Endodermal cell (in vitro differentiated cells): ENCODE data around the gene ATAD3A. TPM values are rescaled to one million over a fixed set of nuclear protein-coding genes. Genes with fewer than 3 reads are reported as not detected.

Experiments used
- DNase-seq: peaks from one replicate; pipeline ENCODE4 v3.0.0-alpha.2; 2017
- H3K27ac ChIP-seq: 2 replicates; pipeline ENCODE4 v1.5.1; 2013; ENCODE audit warnings: mild to moderate bottlenecking, low read depth, low read length, moderate library complexity
- H3K27me3 ChIP-seq: 2 replicates; pipeline ENCODE4 v1.6.1; 2013; ENCODE audit warnings: mild to moderate bottlenecking, low read length, moderate library complexity; ENCODE audit not compliant: insufficient read depth, control insufficient read depth, poor library complexity, severe bottlenecking
- H3K36me3 ChIP-seq: 2 replicates; pipeline ENCODE4 v1.7.0; 2013; ENCODE audit warnings: mild to moderate bottlenecking, low read length, moderate library complexity; ENCODE audit not compliant: control insufficient read depth, insufficient read depth
- H3K4me1 ChIP-seq: one replicate; pipeline ENCODE4 v1.7.0; 2013; ENCODE audit warnings: low read length; ENCODE audit not compliant: control insufficient read depth, insufficient read depth
- H3K4me3 ChIP-seq: 2 replicates; pipeline ENCODE4 v1.5.1; 2013; ENCODE audit warnings: mild to moderate bottlenecking, low read length, moderate library complexity
- H3K9ac ChIP-seq: 2 replicates; pipeline ENCODE4 v1.6.1; 2013; ENCODE audit warnings: mild to moderate bottlenecking, low read length, moderate library complexity; ENCODE audit not compliant: poor library complexity, severe bottlenecking; ENCODE audit errors: extremely low read depth
- H3K9me3 ChIP-seq: 2 replicates; pipeline ENCODE4 v1.6.1; 2013; ENCODE audit warnings: mild to moderate bottlenecking, low read length, moderate library complexity; ENCODE audit not compliant: control insufficient read depth
- H3K27ac Mint-ChIP-seq: 2 replicates; pipeline ENCODE4 v1.8.0; 2020; ENCODE audit warnings: mixed read lengths
- H3K27me3 Mint-ChIP-seq: 2 replicates; pipeline ENCODE4 v1.8.0; 2021; ENCODE audit warnings: mild to moderate bottlenecking, mixed read lengths; ENCODE audit not compliant: insufficient read depth
- H3K36me3 Mint-ChIP-seq: 2 replicates; pipeline ENCODE4 v1.8.0; 2020; ENCODE audit warnings: low read depth, mixed read lengths
- H3K4me1 Mint-ChIP-seq: 2 replicates; pipeline ENCODE4 v1.8.0; 2020; ENCODE audit warnings: mixed read lengths
- H3K4me3 Mint-ChIP-seq: 2 replicates; pipeline ENCODE4 v1.8.0; 2020; ENCODE audit warnings: mild to moderate bottlenecking, moderate library complexity, mixed read lengths
- H3K9me3 Mint-ChIP-seq: 2 replicates; pipeline ENCODE4 v1.8.0; 2020; ENCODE audit warnings: mild to moderate bottlenecking, mixed read lengths
- WGBS, 2 experiments: methylation state at CpG; one replicate each; pipeline versions ENCODE4 v1.1.5 to v1.1.7; 2013; ENCODE audit warnings: missing lambda C conversion rate in 2 of 2, mixed read lengths in 1 of 2; ENCODE audit not compliant: insufficient coverage in 1 of 2, insufficient read length in 1 of 2; 5-methylcytosine and 5-hydroxymethylcytosine counted together
- total RNA-seq, 2 donors: library from RNA; stranded (reverse); fragmentation: NEBNext Ultra II Directional in 1 of 2; extraction: Animal tissue kit (Norgen Biotek cat#: 25700) in 1 of 2; gene quantifications; 2 replicates in 1 of 2; 3 replicates in 1 of 2; pipeline ENCODE4 v1.2.1, GENCODE V29; 2021
- TF ChIP-seq, protein P1 (sequence below): fragments of 200-600 bp; sonication (generic); conservative IDR thresholded peaks from 2 replicates; pipeline ENCODE4 v1.5.0; 2021; ENCODE audit warnings: antibody characterized with exemption, mild to moderate bottlenecking

ATAD3A gene
- total RNA-seq, 2 donors from 2014 or later = 42.8 to 47.6 TPM

DNA sequence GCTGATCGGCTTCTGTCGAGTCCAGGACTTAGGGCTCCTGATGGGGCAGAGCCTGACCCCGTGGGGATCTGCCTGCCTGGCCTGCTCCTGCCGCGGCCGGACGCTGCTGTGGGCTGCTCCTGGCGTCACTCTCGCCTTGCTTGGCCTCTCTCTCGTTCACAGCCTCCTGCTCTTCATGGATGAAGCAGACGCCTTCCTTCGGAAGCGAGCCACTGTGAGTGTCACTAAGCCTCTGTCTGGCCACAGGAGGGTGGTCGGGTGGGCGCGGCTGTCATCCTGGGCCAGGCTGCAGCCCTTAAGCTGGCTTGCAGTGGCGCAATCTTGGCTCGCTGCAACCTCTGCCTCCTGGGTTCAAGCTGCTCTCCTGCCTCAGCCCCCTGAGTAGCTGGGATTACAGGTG is 24.3 kb upstream of the ATAD3A start:
- Histone ChIP-seq H3K27ac (no peak overlapping the region), H3K36me3 (peaks cover 60% of the 10 kb centered on the region), H3K9me3 (peaks cover 13% of the 10 kb centered on the region), H3K9ac (no peak overlapping the region), H3K27me3 (no peaks in the 10 kb centered on the region), H3K4me1 (no peaks in the 10 kb centered on the region), H3K4me3 (no peak overlapping the region)
- WGBS, 2 experiments = 96 to 97% methylated on average over 14 to 18 of the region's 18 CpGs
- DNase-seq = no peak
- H3K27ac Mint-ChIP-seq = no peak overlapping the region
- H3K27me3 Mint-ChIP-seq = no peaks in the 10 kb centered on the region
- H3K36me3 Mint-ChIP-seq = peaks cover 48% of the 10 kb centered on the region
- TF ChIP-seq, protein P1, sequence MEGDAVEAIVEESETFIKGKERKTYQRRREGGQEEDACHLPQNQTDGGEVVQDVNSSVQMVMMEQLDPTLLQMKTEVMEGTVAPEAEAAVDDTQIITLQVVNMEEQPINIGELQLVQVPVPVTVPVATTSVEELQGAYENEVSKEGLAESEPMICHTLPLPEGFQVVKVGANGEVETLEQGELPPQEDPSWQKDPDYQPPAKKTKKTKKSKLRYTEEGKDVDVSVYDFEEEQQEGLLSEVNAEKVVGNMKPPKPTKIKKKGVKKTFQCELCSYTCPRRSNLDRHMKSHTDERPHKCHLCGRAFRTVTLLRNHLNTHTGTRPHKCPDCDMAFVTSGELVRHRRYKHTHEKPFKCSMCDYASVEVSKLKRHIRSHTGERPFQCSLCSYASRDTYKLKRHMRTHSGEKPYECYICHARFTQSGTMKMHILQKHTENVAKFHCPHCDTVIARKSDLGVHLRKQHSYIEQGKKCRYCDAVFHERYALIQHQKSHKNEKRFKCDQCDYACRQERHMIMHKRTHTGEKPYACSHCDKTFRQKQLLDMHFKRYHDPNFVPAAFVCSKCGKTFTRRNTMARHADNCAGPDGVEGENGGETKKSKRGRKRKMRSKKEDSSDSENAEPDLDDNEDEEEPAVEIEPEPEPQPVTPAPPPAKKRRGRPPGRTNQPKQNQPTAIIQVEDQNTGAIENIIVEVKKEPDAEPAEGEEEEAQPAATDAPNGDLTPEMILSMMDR = no peak
- peaks cover 13% of the 10 kb centered on the region for H3K9me3 Mint-ChIP-seq
- no peaks in the 10 kb centered on the region for H3K4me1 Mint-ChIP-seq
- H3K4me3 Mint-ChIP-seq = no peak overlapping the region

DNA sequence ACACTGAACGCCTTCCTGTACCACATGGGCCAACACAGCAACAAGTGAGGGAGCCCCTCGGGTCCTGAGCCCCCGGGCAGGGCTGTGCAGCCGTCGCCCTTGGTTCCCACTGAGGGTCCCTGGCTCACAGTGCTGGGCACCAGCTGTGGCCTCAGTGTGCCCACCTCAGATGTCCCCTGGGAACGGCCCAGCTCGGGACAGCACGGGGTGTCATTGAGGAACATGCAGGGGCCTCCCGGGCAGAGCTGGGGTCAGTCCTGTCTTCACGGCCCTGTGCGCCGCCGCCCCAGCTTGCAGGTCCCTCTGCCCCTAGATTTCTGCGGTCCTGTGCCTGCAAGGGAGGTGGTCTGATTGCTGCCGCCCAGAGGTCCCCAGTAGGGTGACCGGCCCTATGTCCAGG is 22.7 kb upstream of the ATAD3A start:
- peaks cover 57% of the 10 kb centered on the region for H3K36me3 Mint-ChIP-seq
- H3K4me1 Mint-ChIP-seq = no peaks in the 10 kb centered on the region
- H3K4me3 Mint-ChIP-seq = no peak overlapping the region
- no peak for DNase-seq
- Histone ChIP-seq H3K9ac (no peak overlapping the region), H3K4me3 (no peak overlapping the region), H3K27me3 (no peaks in the 10 kb centered on the region), H3K9me3 (peaks cover 13% of the 10 kb centered on the region), H3K36me3 (peaks cover 58% of the 10 kb centered on the region), H3K4me1 (no peaks in the 10 kb centered on the region), H3K27ac (no peak overlapping the region)
- TF ChIP-seq, protein P1 = no peak
- no peaks in the 10 kb centered on the region for H3K27me3 Mint-ChIP-seq
- 96 to 97% methylated on average over 15 to 16 of the region's 16 CpGs for WGBS, 2 experiments
- H3K27ac Mint-ChIP-seq = no peak overlapping the region
- peaks cover 18% of the 10 kb centered on the region for H3K9me3 Mint-ChIP-seq

DNA sequence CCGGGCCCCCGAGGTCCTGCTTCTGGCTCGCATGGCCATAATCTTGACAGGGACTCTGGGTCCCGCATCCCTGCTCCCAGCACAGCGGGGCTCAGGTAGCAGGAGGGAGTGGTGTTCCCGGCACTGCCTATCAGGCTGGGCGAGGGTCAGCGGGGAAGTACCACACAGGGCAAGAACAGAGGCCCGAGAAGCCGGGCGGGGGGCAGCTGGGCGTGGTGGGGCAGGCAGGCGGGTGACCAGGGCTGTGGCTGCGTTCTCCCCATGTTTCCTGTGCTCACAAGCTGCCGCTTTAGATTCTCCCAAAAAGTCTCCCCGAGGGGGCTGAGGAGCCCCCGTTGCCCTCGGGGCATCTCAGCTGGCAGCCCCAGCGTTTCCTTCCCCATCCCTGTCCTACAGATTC is 22.1 kb upstream of the ATAD3A start:
- WGBS, 2 experiments = 92 to 96% methylated on average over 11 to 19 of the region's 19 CpGs
- DNase-seq = no peak
- Histone ChIP-seq H3K9me3 (peaks cover 13% of the 10 kb centered on the region), H3K36me3 (peaks cover 58% of the 10 kb centered on the region), H3K4me3 (no peak overlapping the region), H3K27me3 (no peaks in the 10 kb centered on the region), H3K9ac (no peak overlapping the region), H3K4me1 (no peaks in the 10 kb centered on the region), H3K27ac (no peak overlapping the region)
- no peak overlapping the region for H3K27ac Mint-ChIP-seq
- H3K4me3 Mint-ChIP-seq = no peak overlapping the region
- no peaks in the 10 kb centered on the region for H3K27me3 Mint-ChIP-seq
- H3K9me3 Mint-ChIP-seq = peaks cover 18% of the 10 kb centered on the region
- H3K36me3 Mint-ChIP-seq = peaks cover 57% of the 10 kb centered on the region
- no peaks in the 10 kb centered on the region for H3K4me1 Mint-ChIP-seq
- TF ChIP-seq, protein P1 = no peak
